Fibroblast of lung (primary cell): ENCODE data around the gene DNAJC7.

ENCODE experiments used
- CTCF ChIP-seq, 2 donors: IDR thresholded peaks in 1 of 2; conservative IDR thresholded peaks in 1 of 2; 1 replicate in 1 of 2; 2 replicates in 1 of 2; pipeline ENCODE4 v1.5.1; 2011 to 2012; ENCODE audit warnings: low read length in 2 of 2, control low read depth in 1 of 2, inconsistent platforms in 1 of 2, low read depth in 1 of 2, mild to moderate bottlenecking in 1 of 2
- EZH2 ChIP-seq: IDR thresholded peaks from 2 replicates; pipeline ENCODE4 v1.5.1; 2012; ENCODE audit warnings: low read length, control low read depth, mild to moderate bottlenecking; ENCODE audit errors: missing control alignments

GRCh38 chr17:42027590-42027889 is 10.3 kb upstream of the DNAJC7 start:
- TF ChIP-seq CTCF (conservative IDR thresholded peaks at IDR 0.05 in 1 of 2, IDR thresholded peaks at IDR 0.05 in 1 of 2; ENCODE audit: low read depth in 1 of 2, low read length in 2 of 2) (no peak), EZH2 (no peak)
